Measurements from ENCODE around the gene MATN4.

Gene MATN4

GRCh38 chr20:45325371-45325770 is 17.3 kb upstream of the MATN4 start:
- H3K9me3 ChIP-seq (ENCODE audit: control insufficient read depth in 2 of 2, low read length in 2 of 2): no peaks in the 10 kb centered on the region
- no peak overlapping the region for H3K9ac ChIP-seq (ENCODE audit: low read length in 2 of 2)
- H3K36me3 ChIP-seq (ENCODE audit: control insufficient read depth in 2 of 2, insufficient read depth in 2 of 2, low read length in 2 of 2): peaks cover 35 to 40% of the 10 kb centered on the region in 2 donors
- no peak overlapping the region for H3K27ac ChIP-seq (ENCODE audit: low read length)
- H3K4me3 ChIP-seq (ENCODE audit: low read length in 2 of 2): no peak overlapping the region
- H3K27me3 ChIP-seq (ENCODE audit: control insufficient read depth in 1 of 2, insufficient read depth in 2 of 2, low read length in 2 of 2): no peaks in the 10 kb centered on the region
- no peaks in the 10 kb centered on the region for H3K4me1 ChIP-seq (ENCODE audit: control insufficient read depth, insufficient read depth, low read length)

DNA sequence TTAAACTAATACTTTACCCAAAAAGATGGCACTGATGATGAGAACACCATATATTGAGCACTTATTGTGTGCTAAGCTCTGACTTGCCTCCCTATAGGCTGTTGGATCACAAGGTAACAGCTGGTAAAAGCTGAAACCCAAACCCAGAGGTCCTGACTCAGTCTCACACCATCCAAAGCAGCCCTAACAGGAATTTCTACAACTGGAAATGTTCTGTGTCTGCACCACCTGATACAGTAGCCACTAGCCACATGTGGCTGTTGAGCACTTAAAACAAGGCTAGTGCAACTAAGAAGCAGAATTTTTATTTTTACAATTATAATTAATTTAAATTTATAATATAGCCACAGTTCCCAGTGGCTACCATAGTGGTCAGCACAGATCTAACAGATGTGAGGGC is 15.6 kb upstream of the MATN4 start:
- peaks cover 19 to 23% of the 10 kb centered on the region in 2 donors for H3K36me3 ChIP-seq (ENCODE audit: control insufficient read depth in 2 of 2, insufficient read depth in 2 of 2, low read length in 2 of 2)
- H3K9ac ChIP-seq (ENCODE audit: low read length in 2 of 2): no peak overlapping the region
- no peak overlapping the region for H3K27ac ChIP-seq (ENCODE audit: low read length)
- no peaks in the 10 kb centered on the region for H3K9me3 ChIP-seq (ENCODE audit: control insufficient read depth in 2 of 2, low read length in 2 of 2)
- H3K27me3 ChIP-seq (ENCODE audit: control insufficient read depth in 1 of 2, insufficient read depth in 2 of 2, low read length in 2 of 2): no peaks in the 10 kb centered on the region
- H3K4me3 ChIP-seq (ENCODE audit: low read length in 2 of 2): no peak overlapping the region
- H3K4me1 ChIP-seq (ENCODE audit: control insufficient read depth, insufficient read depth, low read length): no peaks in the 10 kb centered on the region

DNA sequence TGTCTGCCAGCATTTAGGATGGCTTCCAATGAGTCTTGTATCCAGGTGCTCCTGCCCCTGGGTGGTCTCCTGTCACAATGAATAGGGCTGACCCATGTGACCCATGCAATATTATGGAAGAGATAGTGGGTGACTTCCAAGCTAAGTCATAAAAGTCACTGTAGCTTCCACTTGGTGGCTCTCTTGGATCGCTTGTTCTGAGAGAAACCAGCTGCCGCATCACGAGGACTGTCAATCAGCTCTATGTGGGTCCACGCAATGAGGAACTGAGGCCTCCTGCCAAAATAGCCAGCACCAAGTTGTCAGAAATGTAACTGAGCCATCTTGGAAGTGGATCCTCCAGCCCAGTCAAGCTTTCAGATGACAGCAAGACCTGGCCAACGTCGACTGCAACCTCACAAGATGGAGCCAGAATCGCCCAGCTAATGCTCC is 14.9 kb upstream of the MATN4 start:
- H3K9ac ChIP-seq (ENCODE audit: low read length in 2 of 2): no peak overlapping the region
- H3K27ac ChIP-seq (ENCODE audit: low read length): no peak overlapping the region

DNA sequence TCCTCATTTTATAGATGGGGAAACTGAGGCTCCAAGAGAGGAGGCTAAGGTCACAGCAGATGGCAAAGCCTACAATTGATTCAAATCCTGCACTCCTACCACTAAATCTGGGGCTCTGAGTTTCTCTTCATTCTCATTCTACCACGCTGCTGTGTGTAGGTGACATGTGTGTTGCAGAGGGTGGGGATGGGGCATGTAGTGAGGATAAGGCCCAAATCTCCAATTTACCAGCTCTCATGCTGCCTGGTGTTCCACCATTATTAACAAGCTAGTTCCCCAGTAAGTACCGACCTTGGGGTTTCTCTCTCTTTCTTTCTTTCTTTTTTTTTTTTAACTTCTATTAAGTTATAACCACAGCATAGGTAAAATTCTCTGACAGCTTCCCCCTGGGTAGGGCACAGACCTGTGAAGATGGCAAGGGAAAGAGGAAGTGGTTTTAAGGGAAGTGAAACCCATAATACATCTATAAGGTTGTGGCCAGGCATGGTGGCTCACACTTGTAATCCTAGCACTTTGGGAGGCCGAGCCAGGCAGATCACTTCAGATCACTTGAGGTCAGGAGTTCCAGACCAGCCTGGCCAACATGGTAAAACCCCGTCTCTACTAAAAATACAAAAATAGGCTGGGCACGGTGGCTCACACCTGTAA is 13.0 kb upstream of the MATN4 start:
- Histone ChIP-seq H3K4me1 (ENCODE audit: control insufficient read depth, insufficient read depth, low read length) (no peaks in the 10 kb centered on the region), H3K27ac (ENCODE audit: low read length) (no peak overlapping the region)

More for the DNA sequence above, 14.9 kb upstream of the MATN4 start:
- H3K4me3 ChIP-seq (ENCODE audit: low read length in 2 of 2): no peak overlapping the region
- H3K4me1 ChIP-seq (ENCODE audit: control insufficient read depth, insufficient read depth, low read length): no peaks in the 10 kb centered on the region
- peaks cover 12 to 16% of the 10 kb centered on the region in 2 donors for H3K36me3 ChIP-seq (ENCODE audit: control insufficient read depth in 2 of 2, insufficient read depth in 2 of 2, low read length in 2 of 2)
- H3K27me3 ChIP-seq (ENCODE audit: control insufficient read depth in 1 of 2, insufficient read depth in 2 of 2, low read length in 2 of 2): no peaks in the 10 kb centered on the region
- H3K9me3 ChIP-seq (ENCODE audit: control insufficient read depth in 2 of 2, low read length in 2 of 2): no peaks in the 10 kb centered on the region

DNA sequence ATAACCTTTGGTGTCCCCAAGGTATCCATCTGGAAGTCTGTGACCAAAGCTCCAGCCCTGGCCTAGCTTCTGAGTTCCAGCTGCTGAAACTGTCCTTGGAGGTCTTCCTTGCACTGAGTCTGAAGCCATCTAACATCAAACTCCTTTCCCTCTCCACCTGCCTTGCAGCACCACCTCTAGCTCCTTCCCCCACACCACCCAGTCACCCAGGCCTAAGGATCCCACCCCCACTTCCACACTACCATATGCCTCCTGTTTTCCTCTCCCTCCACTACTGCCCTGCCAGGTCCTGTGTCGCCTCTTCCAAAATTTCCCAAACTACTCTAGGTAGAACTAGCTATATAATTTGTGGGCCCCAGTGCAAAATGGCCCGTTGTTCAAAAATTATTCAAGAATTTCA is 10.8 kb upstream of the MATN4 start:
- H3K27ac ChIP-seq (ENCODE audit: low read length): no peak overlapping the region
- H3K4me3 ChIP-seq (ENCODE audit: low read length in 2 of 2): no peak overlapping the region
- peaks cover 16 to 19% of the 10 kb centered on the region in 2 donors for H3K27me3 ChIP-seq (ENCODE audit: control insufficient read depth in 1 of 2, insufficient read depth in 2 of 2, low read length in 2 of 2)
- H3K9ac ChIP-seq (ENCODE audit: low read length in 2 of 2): no peak overlapping the region
- no peaks in the 10 kb centered on the region for H3K36me3 ChIP-seq (ENCODE audit: control insufficient read depth in 2 of 2, insufficient read depth in 2 of 2, low read length in 2 of 2)
- H3K4me1 ChIP-seq (ENCODE audit: control insufficient read depth, insufficient read depth, low read length): no peaks in the 10 kb centered on the region
- no peaks in the 10 kb centered on the region for H3K9me3 ChIP-seq (ENCODE audit: control insufficient read depth in 2 of 2, low read length in 2 of 2)

More for the DNA sequence above, 13.0 kb upstream of the MATN4 start:
- Histone ChIP-seq H3K36me3 (ENCODE audit: control insufficient read depth in 2 of 2, insufficient read depth in 2 of 2, low read length in 2 of 2) (peaks cover 0 to 3% of the 10 kb centered on the region in 2 donors), H3K4me3 (ENCODE audit: low read length in 2 of 2) (no peak overlapping the region), H3K9me3 (ENCODE audit: control insufficient read depth in 2 of 2, low read length in 2 of 2) (no peaks in the 10 kb centered on the region), H3K9ac (ENCODE audit: low read length in 2 of 2) (no peak overlapping the region), H3K27me3 (ENCODE audit: control insufficient read depth in 1 of 2, insufficient read depth in 2 of 2, low read length in 2 of 2) (peaks cover 11 to 12% of the 10 kb centered on the region in 2 donors)

DNA sequence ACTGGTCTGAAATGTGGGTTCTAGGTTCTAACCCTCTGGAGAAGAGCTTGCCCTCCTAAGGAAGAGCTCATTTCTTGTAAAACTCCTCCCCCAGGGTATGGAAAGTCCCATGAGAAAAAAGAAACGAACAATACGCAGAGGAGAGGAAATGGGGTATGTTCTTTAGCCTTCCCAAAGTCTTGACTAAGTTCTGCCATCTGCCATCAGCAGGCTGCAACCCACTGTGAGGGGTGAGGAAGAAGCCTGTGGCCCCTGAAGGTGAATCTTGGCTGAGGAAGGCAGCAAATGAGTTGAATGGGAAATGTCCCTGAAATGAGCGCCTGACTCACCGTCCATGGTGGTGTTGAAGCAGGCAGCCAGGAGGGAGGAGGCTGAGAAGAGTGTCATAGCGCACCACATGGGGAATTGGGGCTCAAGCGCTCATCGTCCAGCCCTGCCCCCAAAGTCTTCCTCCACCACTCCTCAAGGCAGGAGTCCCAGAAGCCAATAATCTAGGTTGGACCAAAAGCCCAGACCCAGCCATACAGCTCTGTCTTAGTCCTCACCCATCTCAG is 10.4 kb upstream of the MATN4 start:
- Histone ChIP-seq H3K9me3 (ENCODE audit: control insufficient read depth in 2 of 2, low read length in 2 of 2) (no peaks in the 10 kb centered on the region), H3K9ac (ENCODE audit: low read length in 2 of 2) (no peak overlapping the region), H3K4me1 (ENCODE audit: control insufficient read depth, insufficient read depth, low read length) (no peaks in the 10 kb centered on the region), H3K27me3 (ENCODE audit: control insufficient read depth in 1 of 2, insufficient read depth in 2 of 2, low read length in 2 of 2) (peaks cover 19 to 22% of the 10 kb centered on the region in 2 donors), H3K4me3 (ENCODE audit: low read length in 2 of 2) (no peak overlapping the region), H3K27ac (ENCODE audit: low read length) (no peak overlapping the region), H3K36me3 (ENCODE audit: control insufficient read depth in 2 of 2, insufficient read depth in 2 of 2, low read length in 2 of 2) (no peaks in the 10 kb centered on the region)

GRCh38 chr20:45317826-45318225 is 9.7 kb upstream of the MATN4 start:
- H3K36me3 ChIP-seq (ENCODE audit: control insufficient read depth in 2 of 2, insufficient read depth in 2 of 2, low read length in 2 of 2): no peaks in the 10 kb centered on the region
- peaks cover 21 to 28% of the 10 kb centered on the region in 2 donors for H3K27me3 ChIP-seq (ENCODE audit: control insufficient read depth in 1 of 2, insufficient read depth in 2 of 2, low read length in 2 of 2)
- no peaks in the 10 kb centered on the region for H3K9me3 ChIP-seq (ENCODE audit: control insufficient read depth in 2 of 2, low read length in 2 of 2)
- no peak overlapping the region for H3K27ac ChIP-seq (ENCODE audit: low read length)
- H3K4me3 ChIP-seq (ENCODE audit: low read length in 2 of 2): no peak overlapping the region
- no peaks in the 10 kb centered on the region for H3K4me1 ChIP-seq (ENCODE audit: control insufficient read depth, insufficient read depth, low read length)
- H3K9ac ChIP-seq (ENCODE audit: low read length in 2 of 2): no peak overlapping the region

GRCh38 chr20:45316150-45317080 is 8.3 kb upstream of the MATN4 start:
- Histone ChIP-seq H3K27me3 (ENCODE audit: control insufficient read depth in 1 of 2, insufficient read depth in 2 of 2, low read length in 2 of 2) (peaks cover 32 to 33% of the 10 kb centered on the region in 2 donors), H3K36me3 (ENCODE audit: control insufficient read depth in 2 of 2, insufficient read depth in 2 of 2, low read length in 2 of 2) (no peaks in the 10 kb centered on the region), H3K4me3 (ENCODE audit: low read length in 2 of 2) (no peak overlapping the region), H3K9ac (ENCODE audit: low read length in 2 of 2) (no peak overlapping the region), H3K27ac (ENCODE audit: low read length) (no peak overlapping the region), H3K4me1 (ENCODE audit: control insufficient read depth, insufficient read depth, low read length) (peaks cover 3% of the 10 kb centered on the region), H3K9me3 (ENCODE audit: control insufficient read depth in 2 of 2, low read length in 2 of 2) (no peaks in the 10 kb centered on the region)

DNA sequence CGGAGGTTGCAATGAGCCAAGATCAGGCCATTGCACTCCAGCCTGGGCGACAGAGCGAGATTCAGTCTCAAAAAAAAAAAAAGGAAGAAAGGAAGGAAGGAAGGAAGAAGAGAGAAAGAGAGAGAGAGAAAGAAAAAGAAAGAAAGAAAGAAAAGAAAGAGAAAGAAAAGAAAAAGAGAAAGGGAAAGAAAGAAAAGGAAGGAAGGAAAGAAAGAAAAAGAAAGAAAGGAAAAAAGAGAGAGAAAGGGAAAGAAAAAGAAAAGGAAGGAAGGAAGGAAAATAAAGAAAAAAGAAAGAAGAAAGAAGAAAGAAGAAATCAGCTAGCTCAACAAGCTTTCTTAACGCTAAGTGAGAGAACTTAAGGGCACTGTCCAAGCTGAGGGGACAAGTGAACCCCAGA is 7.6 kb upstream of the MATN4 start:
- Histone ChIP-seq H3K9ac (ENCODE audit: low read length in 2 of 2) (no peak overlapping the region), H3K36me3 (ENCODE audit: control insufficient read depth in 2 of 2, insufficient read depth in 2 of 2, low read length in 2 of 2) (no peaks in the 10 kb centered on the region), H3K27ac (ENCODE audit: low read length) (no peak overlapping the region), H3K9me3 (ENCODE audit: control insufficient read depth in 2 of 2, low read length in 2 of 2) (no peaks in the 10 kb centered on the region), H3K27me3 (ENCODE audit: control insufficient read depth in 1 of 2, insufficient read depth in 2 of 2, low read length in 2 of 2) (peaks cover 36 to 39% of the 10 kb centered on the region in 2 donors), H3K4me3 (ENCODE audit: low read length in 2 of 2) (no peak overlapping the region), H3K4me1 (ENCODE audit: control insufficient read depth, insufficient read depth, low read length) (peaks cover 3% of the 10 kb centered on the region)

- Histone ChIP-seq H3K4me1 (ENCODE audit: control insufficient read depth, insufficient read depth, low read length) (peaks cover 3% of the 10 kb centered on the region), H3K27me3 (ENCODE audit: control insufficient read depth in 1 of 2, insufficient read depth in 2 of 2, low read length in 2 of 2) (peaks cover 36 to 41% of the 10 kb centered on the region in 2 donors)
Measured at GRCh38 chr20:45313943-45314342, 5.8 kb upstream of the MATN4 start.

More at GRCh38 chr20:45313943-45314342, 5.8 kb upstream of the MATN4 start:
- no peak overlapping the region for H3K27ac ChIP-seq (ENCODE audit: low read length)
- no peaks in the 10 kb centered on the region for H3K36me3 ChIP-seq (ENCODE audit: control insufficient read depth in 2 of 2, insufficient read depth in 2 of 2, low read length in 2 of 2)
- no peaks in the 10 kb centered on the region for H3K9me3 ChIP-seq (ENCODE audit: control insufficient read depth in 2 of 2, low read length in 2 of 2)
- no peak overlapping the region for H3K4me3 ChIP-seq (ENCODE audit: low read length in 2 of 2)
- no peak overlapping the region for H3K9ac ChIP-seq (ENCODE audit: low read length in 2 of 2)
